ENCODE data around the gene PSMF1. TPM values are rescaled to one million over a fixed set of nuclear protein-coding genes. Genes with fewer than 3 reads are reported as not detected.

The PSMF1 gene
- total RNA-seq, 1 donor from 2014 or later, result 110 TPM

GRCh38 chr20:1177680-1178079, 59.3 kb downstream of the PSMF1 start:
- Mint-ChIP-seq H3K9me3 (ENCODE audit: low read depth) (no peaks in the 10 kb centered on the region), H3K36me3 (ENCODE audit: low read depth) (peaks cover 6% of the 10 kb centered on the region), H3K4me3 (ENCODE audit: unreplicated experiment) (no peak overlapping the region), H3K27ac (ENCODE audit: unreplicated experiment) (no peak overlapping the region), H3K4me1 (ENCODE audit: low read depth) (no peaks in the 10 kb centered on the region), H3K27me3 (ENCODE audit: low read depth) (peaks cover 4% of the 10 kb centered on the region)
- TF ChIP-seq, protein P1, sequence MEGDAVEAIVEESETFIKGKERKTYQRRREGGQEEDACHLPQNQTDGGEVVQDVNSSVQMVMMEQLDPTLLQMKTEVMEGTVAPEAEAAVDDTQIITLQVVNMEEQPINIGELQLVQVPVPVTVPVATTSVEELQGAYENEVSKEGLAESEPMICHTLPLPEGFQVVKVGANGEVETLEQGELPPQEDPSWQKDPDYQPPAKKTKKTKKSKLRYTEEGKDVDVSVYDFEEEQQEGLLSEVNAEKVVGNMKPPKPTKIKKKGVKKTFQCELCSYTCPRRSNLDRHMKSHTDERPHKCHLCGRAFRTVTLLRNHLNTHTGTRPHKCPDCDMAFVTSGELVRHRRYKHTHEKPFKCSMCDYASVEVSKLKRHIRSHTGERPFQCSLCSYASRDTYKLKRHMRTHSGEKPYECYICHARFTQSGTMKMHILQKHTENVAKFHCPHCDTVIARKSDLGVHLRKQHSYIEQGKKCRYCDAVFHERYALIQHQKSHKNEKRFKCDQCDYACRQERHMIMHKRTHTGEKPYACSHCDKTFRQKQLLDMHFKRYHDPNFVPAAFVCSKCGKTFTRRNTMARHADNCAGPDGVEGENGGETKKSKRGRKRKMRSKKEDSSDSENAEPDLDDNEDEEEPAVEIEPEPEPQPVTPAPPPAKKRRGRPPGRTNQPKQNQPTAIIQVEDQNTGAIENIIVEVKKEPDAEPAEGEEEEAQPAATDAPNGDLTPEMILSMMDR (IDR thresholded peaks at IDR 0.05), result no peak
- DNase-seq (ENCODE audit: low spot score), result no peak

DNA sequence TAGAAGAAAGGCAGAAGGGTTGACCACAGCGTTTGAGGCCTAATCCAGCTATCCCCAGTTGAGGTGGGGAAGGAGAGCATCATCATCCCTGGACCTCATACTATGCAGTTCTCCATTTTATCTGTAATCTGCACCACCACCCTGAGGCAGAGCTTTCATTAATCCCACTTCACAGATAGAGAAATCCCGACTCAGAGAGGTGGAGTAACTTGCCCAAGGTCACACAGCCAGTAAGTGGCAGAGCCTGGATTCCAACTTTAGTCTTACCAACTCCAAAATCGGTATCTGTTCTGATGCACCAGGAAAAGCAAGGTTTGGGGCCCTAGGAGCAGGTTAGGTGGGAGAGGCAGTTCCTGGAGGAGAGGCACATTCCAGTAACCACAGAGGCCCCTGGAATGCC, 59.7 kb downstream of the PSMF1 start:
- TF ChIP-seq, protein P1 (IDR thresholded peaks at IDR 0.05), result no peak
- Mint-ChIP-seq H3K36me3 (ENCODE audit: low read depth) (peaks cover 5% of the 10 kb centered on the region), H3K9me3 (ENCODE audit: low read depth) (no peaks in the 10 kb centered on the region), H3K27me3 (ENCODE audit: low read depth) (peaks cover 6% of the 10 kb centered on the region), H3K27ac (ENCODE audit: unreplicated experiment) (no peak overlapping the region), H3K4me3 (ENCODE audit: unreplicated experiment) (no peak overlapping the region), H3K4me1 (ENCODE audit: low read depth) (no peaks in the 10 kb centered on the region)
- no peak for DNase-seq (ENCODE audit: low spot score)

GRCh38 chr20:1178623-1179022, 60.2 kb downstream of the PSMF1 start:
- no peaks in the 10 kb centered on the region for H3K4me1 Mint-ChIP-seq (ENCODE audit: low read depth)
- H3K27ac Mint-ChIP-seq (ENCODE audit: unreplicated experiment), result no peak overlapping the region
- DNase-seq (ENCODE audit: low spot score), result no peak
- peaks cover 10% of the 10 kb centered on the region for H3K27me3 Mint-ChIP-seq (ENCODE audit: low read depth)
- no peak overlapping the region for H3K4me3 Mint-ChIP-seq (ENCODE audit: unreplicated experiment)
- no peaks in the 10 kb centered on the region for H3K9me3 Mint-ChIP-seq (ENCODE audit: low read depth)
- peaks cover 5% of the 10 kb centered on the region for H3K36me3 Mint-ChIP-seq (ENCODE audit: low read depth)
- TF ChIP-seq, protein P1 (IDR thresholded peaks at IDR 0.05), result no peak

- H3K4me3 Mint-ChIP-seq (ENCODE audit: unreplicated experiment), result no peak overlapping the region
- H3K27me3 Mint-ChIP-seq (ENCODE audit: low read depth), result peaks cover 23% of the 10 kb centered on the region
Observed at GRCh38 chr20:1180949-1181348, 62.5 kb downstream of the PSMF1 start.

DNA sequence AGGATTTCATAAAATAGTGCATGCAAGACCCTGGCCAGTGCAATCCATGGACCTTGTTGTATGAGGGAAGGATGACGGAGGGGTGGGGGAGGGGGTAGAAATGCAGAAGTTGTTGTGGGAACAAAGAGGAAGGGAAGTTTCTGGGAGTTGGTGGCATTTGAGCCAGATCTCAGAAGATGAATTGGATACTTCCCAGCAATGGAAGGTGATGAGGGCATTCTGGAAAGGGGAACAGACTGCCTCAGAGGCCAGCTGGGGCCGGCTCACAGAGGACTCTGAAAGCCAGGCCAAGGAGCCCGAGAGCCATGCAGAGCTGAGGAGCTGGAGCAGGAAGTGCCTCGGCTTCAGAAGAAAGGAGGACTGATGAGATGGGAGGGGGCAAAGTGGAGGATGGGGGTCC, 63.7 kb downstream of the PSMF1 start:
- Mint-ChIP-seq H3K27me3 (ENCODE audit: low read depth) (peaks cover 26% of the 10 kb centered on the region), H3K27ac (ENCODE audit: unreplicated experiment) (no peak overlapping the region), H3K4me3 (ENCODE audit: unreplicated experiment) (no peak overlapping the region), H3K36me3 (ENCODE audit: low read depth) (peaks cover 2% of the 10 kb centered on the region), H3K4me1 (ENCODE audit: low read depth) (peaks cover 10% of the 10 kb centered on the region), H3K9me3 (ENCODE audit: low read depth) (no peaks in the 10 kb centered on the region)
- TF ChIP-seq, protein P1 (IDR thresholded peaks at IDR 0.05), result no peak
- no peak for DNase-seq (ENCODE audit: low spot score)

More at GRCh38 chr20:1180949-1181348, 62.5 kb downstream of the PSMF1 start:
- DNase-seq (ENCODE audit: low spot score), result no peak
- TF ChIP-seq, protein P1 (IDR thresholded peaks at IDR 0.05), result no peak
- H3K9me3 Mint-ChIP-seq (ENCODE audit: low read depth), result no peaks in the 10 kb centered on the region
- peaks cover 2% of the 10 kb centered on the region for H3K36me3 Mint-ChIP-seq (ENCODE audit: low read depth)
- no peak overlapping the region for H3K27ac Mint-ChIP-seq (ENCODE audit: unreplicated experiment)
- peaks cover 9% of the 10 kb centered on the region for H3K4me1 Mint-ChIP-seq (ENCODE audit: low read depth)
